ENCODE data around the gene CCDC27. TPM values are rescaled to one million over a fixed set of nuclear protein-coding genes. Genes with fewer than 3 reads are reported as not detected.

Gene CCDC27
- total RNA-seq, 1 donor from 2014 or later, result not detected

- intact Hi-C loops (cut with micrococcal nuclease), result no loop called here
Observed at GRCh38 chr1:3783651-3784474, 31.6 kb downstream of the CCDC27 start.

GRCh38 chr1:3785045-3785444, 32.8 kb downstream of the CCDC27 start:
- no peak for DNase-seq
- no peak for TF ChIP-seq CTCF (IDR thresholded peaks at IDR 0.05)
- peaks cover 8% of the 10 kb centered on the region for H3K4me1 Mint-ChIP-seq
- intact Hi-C loops (cut with micrococcal nuclease), result no loop called here
- H3K36me3 Mint-ChIP-seq (ENCODE audit: low read depth), result peaks cover 80% of the 10 kb centered on the region
- no peaks in the 10 kb centered on the region for H3K9me3 Mint-ChIP-seq
- H3K27me3 Mint-ChIP-seq, result no peaks in the 10 kb centered on the region
- H3K4me3 Mint-ChIP-seq, result no peak overlapping the region
- ATAC-seq (ENCODE audit: low read depth), result no peak
- H3K27ac Mint-ChIP-seq, result no peak overlapping the region
- POLR2A ChIA-PET, result no interaction called here
- CTCF ChIA-PET, result interaction anchor here (0.7 kb wide), 1 partner anchor 320 kb away, joined by 4 read pairs; no protein-coding TSS in a partner anchor

More at GRCh38 chr1:3783651-3784474, 31.6 kb downstream of the CCDC27 start:
- ATAC-seq (ENCODE audit: low read depth), result no peak
- ChIA-PET CTCF (interaction anchor here (0.7 kb wide), 1 partner anchor 319 kb away, joined by 4 read pairs; no protein-coding TSS in a partner anchor), POLR2A (interaction anchor here (0.7 kb wide), 1 partner anchor 1713 kb away, joined by 3 read pairs; no protein-coding TSS in a partner anchor)
- Mint-ChIP-seq H3K9me3 (no peaks in the 10 kb centered on the region), H3K27ac (no peak overlapping the region), H3K4me1 (peaks cover 8% of the 10 kb centered on the region), H3K4me3 (no peak overlapping the region), H3K36me3 (ENCODE audit: low read depth) (peaks cover 86% of the 10 kb centered on the region), H3K27me3 (no peaks in the 10 kb centered on the region)
- DNase-seq, result no peak
- no peak for TF ChIP-seq CTCF (IDR thresholded peaks at IDR 0.05)

GRCh38 chr1:3785456-3786157, 33.4 kb downstream of the CCDC27 start:
- no peaks in the 10 kb centered on the region for H3K9me3 Mint-ChIP-seq
- POLR2A ChIA-PET, result no interaction called here
- H3K27me3 Mint-ChIP-seq, result no peaks in the 10 kb centered on the region
- DNase-seq (no peak), ATAC-seq (ENCODE audit: low read depth) (no peak)
- CTCF ChIA-PET, result no interaction called here
- H3K4me1 Mint-ChIP-seq, result peaks cover 8% of the 10 kb centered on the region
- H3K27ac Mint-ChIP-seq, result no peak overlapping the region
- no peak overlapping the region for H3K4me3 Mint-ChIP-seq
- intact Hi-C loops (cut with micrococcal nuclease), result no loop called here
- H3K36me3 Mint-ChIP-seq (ENCODE audit: low read depth), result peaks cover 75% of the 10 kb centered on the region
- TF ChIP-seq CTCF (IDR thresholded peaks at IDR 0.05), result no peak

GRCh38 chr1:3786468-3787348, 34.5 kb downstream of the CCDC27 start:
- no peak for ATAC-seq (ENCODE audit: low read depth)
- POLR2A ChIA-PET, result no interaction called here
- DNase-seq, result no peak
- Mint-ChIP-seq H3K27ac (no peak overlapping the region), H3K9me3 (no peaks in the 10 kb centered on the region), H3K4me3 (no peak overlapping the region), H3K4me1 (peaks cover 8% of the 10 kb centered on the region), H3K36me3 (ENCODE audit: low read depth) (peaks cover 64% of the 10 kb centered on the region), H3K27me3 (no peaks in the 10 kb centered on the region)
- CTCF ChIA-PET, result no interaction called here
- TF ChIP-seq CTCF (IDR thresholded peaks at IDR 0.05), result no peak
- intact Hi-C loops (cut with micrococcal nuclease), result no loop called here

Data from activated B cell treated with CpG ODN at 0.5 μM for 24 hours (primary cell).